Keratinocyte (primary cell): Measurements from ENCODE around the gene B4GALNT4.

Experiments used
- CTCF ChIP-seq, 3 experiments: IDR thresholded peaks in 1 of 3; conservative IDR thresholded peaks in 1 of 3; optimal IDR thresholded peaks in 1 of 3; 2 replicates in 2 of 3; 3 replicates in 1 of 3; pipeline versions ENCODE3 to v1.5.1; 2011; ENCODE audit warnings: low read length in 3 of 3, mild to moderate bottlenecking in 3 of 3, moderate library complexity in 2 of 3, control low read depth in 1 of 3, inconsistent platforms in 1 of 3; ENCODE audit not compliant: insufficient read depth in 2 of 3; ENCODE audit errors: extremely low read depth in 1 of 3
- EZH2 ChIP-seq: IDR thresholded peaks from one replicate; pipeline ENCODE4 v1.6.1; 2012; ENCODE audit warnings: inconsistent platforms, mild to moderate bottlenecking, low read length, moderate library complexity

- no peak for TF ChIP-seq EZH2
- TF ChIP-seq CTCF (optimal IDR thresholded peaks at IDR 0.05 in 1 of 3, IDR thresholded peaks at IDR 0.05 in 1 of 3, conservative IDR thresholded peaks at IDR 0.05 in 1 of 3; ENCODE audit: extremely low read depth in 1 of 3, insufficient read depth in 2 of 3, low read length in 3 of 3): no peak
Measured at GRCh38 chr11:417652-418342, 48.5 kb downstream of the B4GALNT4 start.
